Measurements from ENCODE around the gene MGLL. TPM values are rescaled to one million over a fixed set of nuclear protein-coding genes. Genes with fewer than 3 reads are reported as not detected.

The MGLL gene
- total and polyA plus RNA-seq, 4 donors: 9.4 to 277 (median 74.2) TPM

DNA sequence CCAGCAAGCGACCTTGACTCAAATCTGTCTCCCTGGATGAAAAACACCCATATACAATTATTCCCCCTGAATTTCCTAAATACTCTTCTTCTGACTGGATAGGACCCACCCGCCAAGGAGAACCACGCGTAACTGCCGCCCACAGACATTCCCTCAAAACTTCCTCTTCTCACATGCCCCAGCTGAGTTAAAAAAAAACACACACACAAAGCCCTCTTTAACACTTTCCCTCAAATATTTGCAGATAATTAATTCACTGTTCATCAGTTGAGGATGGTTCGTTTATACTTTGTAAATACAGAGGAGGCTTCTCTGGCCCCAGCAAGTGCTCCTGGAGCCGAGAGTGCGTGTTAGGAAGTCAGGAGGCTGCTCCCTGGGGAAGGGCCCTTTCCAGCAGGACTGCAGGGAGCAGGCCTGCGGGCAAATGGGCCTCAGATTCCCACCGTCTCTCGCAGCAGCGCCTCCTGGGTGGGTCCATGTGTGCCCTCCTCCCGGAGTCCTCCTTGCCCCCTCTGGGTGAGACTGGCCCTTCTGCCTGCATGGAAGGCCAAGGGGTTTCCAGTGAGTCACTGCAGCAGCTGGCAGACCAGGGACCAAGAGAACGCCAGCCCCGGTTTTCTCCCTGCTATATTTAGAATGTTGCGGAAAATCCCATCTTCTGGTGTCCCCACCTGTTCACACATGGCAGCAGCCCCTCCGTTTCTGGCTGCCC, 46.8 kb downstream of the MGLL start:
- 64% methylated on average over 17 of the region's 17 CpGs for WGBS
- H3K4me3 ChIP-seq (ENCODE audit: low read depth in 1 of 3, low read length in 3 of 3): no peak overlapping the region
- peaks cover 7 to 25% (median 11%) of the 10 kb centered on the region in 4 donors for H3K4me1 ChIP-seq (ENCODE audit: control insufficient read depth in 4 of 4, insufficient read depth in 4 of 4, low read length in 3 of 4)
- peaks cover 0 to 5% (median 2%) of the 10 kb centered on the region in 4 donors for H3K9me3 ChIP-seq (ENCODE audit: control insufficient read depth in 4 of 4, low read length in 3 of 4)
- TF ChIP-seq, protein P1, sequence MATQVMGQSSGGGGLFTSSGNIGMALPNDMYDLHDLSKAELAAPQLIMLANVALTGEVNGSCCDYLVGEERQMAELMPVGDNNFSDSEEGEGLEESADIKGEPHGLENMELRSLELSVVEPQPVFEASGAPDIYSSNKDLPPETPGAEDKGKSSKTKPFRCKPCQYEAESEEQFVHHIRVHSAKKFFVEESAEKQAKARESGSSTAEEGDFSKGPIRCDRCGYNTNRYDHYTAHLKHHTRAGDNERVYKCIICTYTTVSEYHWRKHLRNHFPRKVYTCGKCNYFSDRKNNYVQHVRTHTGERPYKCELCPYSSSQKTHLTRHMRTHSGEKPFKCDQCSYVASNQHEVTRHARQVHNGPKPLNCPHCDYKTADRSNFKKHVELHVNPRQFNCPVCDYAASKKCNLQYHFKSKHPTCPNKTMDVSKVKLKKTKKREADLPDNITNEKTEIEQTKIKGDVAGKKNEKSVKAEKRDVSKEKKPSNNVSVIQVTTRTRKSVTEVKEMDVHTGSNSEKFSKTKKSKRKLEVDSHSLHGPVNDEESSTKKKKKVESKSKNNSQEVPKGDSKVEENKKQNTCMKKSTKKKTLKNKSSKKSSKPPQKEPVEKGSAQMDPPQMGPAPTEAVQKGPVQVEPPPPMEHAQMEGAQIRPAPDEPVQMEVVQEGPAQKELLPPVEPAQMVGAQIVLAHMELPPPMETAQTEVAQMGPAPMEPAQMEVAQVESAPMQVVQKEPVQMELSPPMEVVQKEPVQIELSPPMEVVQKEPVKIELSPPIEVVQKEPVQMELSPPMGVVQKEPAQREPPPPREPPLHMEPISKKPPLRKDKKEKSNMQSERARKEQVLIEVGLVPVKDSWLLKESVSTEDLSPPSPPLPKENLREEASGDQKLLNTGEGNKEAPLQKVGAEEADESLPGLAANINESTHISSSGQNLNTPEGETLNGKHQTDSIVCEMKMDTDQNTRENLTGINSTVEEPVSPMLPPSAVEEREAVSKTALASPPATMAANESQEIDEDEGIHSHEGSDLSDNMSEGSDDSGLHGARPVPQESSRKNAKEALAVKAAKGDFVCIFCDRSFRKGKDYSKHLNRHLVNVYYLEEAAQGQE (IDR thresholded peaks at IDR 0.05): no peak
- TF ChIP-seq, protein P2, sequence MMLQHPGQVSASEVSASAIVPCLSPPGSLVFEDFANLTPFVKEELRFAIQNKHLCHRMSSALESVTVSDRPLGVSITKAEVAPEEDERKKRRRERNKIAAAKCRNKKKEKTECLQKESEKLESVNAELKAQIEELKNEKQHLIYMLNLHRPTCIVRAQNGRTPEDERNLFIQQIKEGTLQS (IDR thresholded peaks at IDR 0.05): no peak
- no peak overlapping the region for H3K9ac ChIP-seq (ENCODE audit: low read depth in 1 of 2, low read length in 2 of 2)
- peak overlapping the region in 1 of 2 donors; percentile 10 for H3K27ac ChIP-seq (ENCODE audit: low read depth in 1 of 2, low read length in 2 of 2)
- H3K36me3 ChIP-seq (ENCODE audit: control insufficient read depth in 4 of 4, insufficient read depth in 3 of 4, low read depth in 1 of 4, low read length in 3 of 4): peaks cover 1 to 12% (median 5%) of the 10 kb centered on the region in 4 donors
- H3K27me3 ChIP-seq (ENCODE audit: control insufficient read depth in 4 of 4, insufficient read depth in 4 of 4, low read length in 3 of 4): no peaks in the 10 kb centered on the region
- DNase-seq (ENCODE audit: low spot score): no peak

DNA sequence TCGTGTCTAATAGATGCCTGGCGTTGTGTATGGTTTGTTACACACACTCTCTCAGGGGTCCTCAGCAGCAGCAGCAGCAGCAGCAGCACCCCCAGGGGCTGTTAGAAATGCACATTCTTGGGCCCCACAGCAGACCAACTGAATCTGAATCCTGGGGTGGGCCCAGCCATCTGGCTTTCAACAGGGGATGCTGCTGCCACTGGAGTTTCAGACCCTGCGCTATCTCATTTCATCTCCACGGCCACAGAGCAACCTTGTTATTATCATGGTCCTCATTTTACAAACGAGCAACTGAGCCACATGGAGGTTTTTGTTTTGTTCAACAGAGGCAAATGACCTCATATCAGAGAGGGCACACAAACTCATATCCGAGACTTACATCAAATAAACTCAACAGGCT, 47.7 kb downstream of the MGLL start:
- 83% methylated on average over 6 of the region's 6 CpGs for WGBS
- peaks cover 0 to 5% (median 2%) of the 10 kb centered on the region in 4 donors for H3K9me3 ChIP-seq (ENCODE audit: control insufficient read depth in 4 of 4, low read length in 3 of 4)
- TF ChIP-seq GABPA (IDR thresholded peaks at IDR 0.05 in 1 of 2, conservative IDR thresholded peaks at IDR 0.05 in 1 of 2) (no peak), EGR1 (IDR thresholded peaks at IDR 0.05; ENCODE audit: low read depth in 2 of 2) (no peak), RAD21 (IDR thresholded peaks at IDR 0.05) (no peak), SP1 (IDR thresholded peaks at IDR 0.05) (no peak), YY1 (IDR thresholded peaks at IDR 0.05) (no peak), HNF4A (conservative IDR thresholded peaks at IDR 0.05) (no peak), RXRA (IDR thresholded peaks at IDR 0.05) (no peak)
- TF ChIP-seq, protein P2 (IDR thresholded peaks at IDR 0.05): no peak
- TF ChIP-seq, protein P1 (IDR thresholded peaks at IDR 0.05): no peak
- TF ChIP-seq, protein P3, sequence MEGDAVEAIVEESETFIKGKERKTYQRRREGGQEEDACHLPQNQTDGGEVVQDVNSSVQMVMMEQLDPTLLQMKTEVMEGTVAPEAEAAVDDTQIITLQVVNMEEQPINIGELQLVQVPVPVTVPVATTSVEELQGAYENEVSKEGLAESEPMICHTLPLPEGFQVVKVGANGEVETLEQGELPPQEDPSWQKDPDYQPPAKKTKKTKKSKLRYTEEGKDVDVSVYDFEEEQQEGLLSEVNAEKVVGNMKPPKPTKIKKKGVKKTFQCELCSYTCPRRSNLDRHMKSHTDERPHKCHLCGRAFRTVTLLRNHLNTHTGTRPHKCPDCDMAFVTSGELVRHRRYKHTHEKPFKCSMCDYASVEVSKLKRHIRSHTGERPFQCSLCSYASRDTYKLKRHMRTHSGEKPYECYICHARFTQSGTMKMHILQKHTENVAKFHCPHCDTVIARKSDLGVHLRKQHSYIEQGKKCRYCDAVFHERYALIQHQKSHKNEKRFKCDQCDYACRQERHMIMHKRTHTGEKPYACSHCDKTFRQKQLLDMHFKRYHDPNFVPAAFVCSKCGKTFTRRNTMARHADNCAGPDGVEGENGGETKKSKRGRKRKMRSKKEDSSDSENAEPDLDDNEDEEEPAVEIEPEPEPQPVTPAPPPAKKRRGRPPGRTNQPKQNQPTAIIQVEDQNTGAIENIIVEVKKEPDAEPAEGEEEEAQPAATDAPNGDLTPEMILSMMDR (IDR thresholded peaks at IDR 0.05; ENCODE audit: low read depth, low read length, missing input control): no peak
- TF ChIP-seq, protein P4, sequence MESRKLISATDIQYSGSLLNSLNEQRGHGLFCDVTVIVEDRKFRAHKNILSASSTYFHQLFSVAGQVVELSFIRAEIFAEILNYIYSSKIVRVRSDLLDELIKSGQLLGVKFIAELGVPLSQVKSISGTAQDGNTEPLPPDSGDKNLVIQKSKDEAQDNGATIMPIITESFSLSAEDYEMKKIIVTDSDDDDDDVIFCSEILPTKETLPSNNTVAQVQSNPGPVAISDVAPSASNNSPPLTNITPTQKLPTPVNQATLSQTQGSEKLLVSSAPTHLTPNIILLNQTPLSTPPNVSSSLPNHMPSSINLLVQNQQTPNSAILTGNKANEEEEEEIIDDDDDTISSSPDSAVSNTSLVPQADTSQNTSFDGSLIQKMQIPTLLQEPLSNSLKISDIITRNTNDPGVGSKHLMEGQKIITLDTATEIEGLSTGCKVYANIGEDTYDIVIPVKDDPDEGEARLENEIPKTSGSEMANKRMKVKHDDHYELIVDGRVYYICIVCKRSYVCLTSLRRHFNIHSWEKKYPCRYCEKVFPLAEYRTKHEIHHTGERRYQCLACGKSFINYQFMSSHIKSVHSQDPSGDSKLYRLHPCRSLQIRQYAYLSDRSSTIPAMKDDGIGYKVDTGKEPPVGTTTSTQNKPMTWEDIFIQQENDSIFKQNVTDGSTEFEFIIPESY (IDR thresholded peaks at IDR 0.05): no peak

More for the DNA sequence above, 47.7 kb downstream of the MGLL start:
- H3K27ac ChIP-seq (ENCODE audit: low read depth in 1 of 2, low read length in 2 of 2): no peak overlapping the region
- DNase-seq (ENCODE audit: low spot score): no peak
- H3K4me1 ChIP-seq (ENCODE audit: control insufficient read depth in 4 of 4, insufficient read depth in 4 of 4, low read length in 3 of 4): peaks cover 5 to 25% (median 10%) of the 10 kb centered on the region in 4 donors
- H3K27me3 ChIP-seq (ENCODE audit: control insufficient read depth in 4 of 4, insufficient read depth in 4 of 4, low read length in 3 of 4): no peaks in the 10 kb centered on the region
- H3K4me3 ChIP-seq (ENCODE audit: low read depth in 1 of 3, low read length in 3 of 3): no peak overlapping the region
- peaks cover 1 to 12% (median 5%) of the 10 kb centered on the region in 4 donors for H3K36me3 ChIP-seq (ENCODE audit: control insufficient read depth in 4 of 4, insufficient read depth in 3 of 4, low read depth in 1 of 4, low read length in 3 of 4)
- no peak overlapping the region for H3K9ac ChIP-seq (ENCODE audit: low read depth in 1 of 2, low read length in 2 of 2)
